ENCODE measurements around the gene RHOBTB3.

Gene RHOBTB3

GRCh38 chr5:95822542-95823181, 91.5 kb downstream of the RHOBTB3 start, which contains the start of gene GLRX:
GLRX (minus strand) TSS chr5:95822726; CDS start chr5:95822662, 64 bp downstream.
- ChIA-PET POLR2A (interaction anchor here (0.5 to 2.1 kb wide), 9 partner anchors 12 to 112 kb away, joined by 3 to 8 read pairs (median 4); partner anchors contain the start of gene RHOBTB3), CTCF (interaction anchor here (1.1 to 5.1 kb wide), 6 partner anchors 10 to 92 kb away, joined by 3 to 30 read pairs (median 6); partner anchors contain the start of gene RHOBTB3)
- peak; percentile 86 for DNase-seq (ENCODE audit: low read depth, low spot score)
- H3K4me3 ChIP-seq (ENCODE audit: low read depth, low read length), result peak within 1 kb of the TSS; percentile 83
- no peak for TF ChIP-seq CTCF (IDR thresholded peaks at IDR 0.05; ENCODE audit: insufficient read depth, low read length, missing control alignments)

DNA sequence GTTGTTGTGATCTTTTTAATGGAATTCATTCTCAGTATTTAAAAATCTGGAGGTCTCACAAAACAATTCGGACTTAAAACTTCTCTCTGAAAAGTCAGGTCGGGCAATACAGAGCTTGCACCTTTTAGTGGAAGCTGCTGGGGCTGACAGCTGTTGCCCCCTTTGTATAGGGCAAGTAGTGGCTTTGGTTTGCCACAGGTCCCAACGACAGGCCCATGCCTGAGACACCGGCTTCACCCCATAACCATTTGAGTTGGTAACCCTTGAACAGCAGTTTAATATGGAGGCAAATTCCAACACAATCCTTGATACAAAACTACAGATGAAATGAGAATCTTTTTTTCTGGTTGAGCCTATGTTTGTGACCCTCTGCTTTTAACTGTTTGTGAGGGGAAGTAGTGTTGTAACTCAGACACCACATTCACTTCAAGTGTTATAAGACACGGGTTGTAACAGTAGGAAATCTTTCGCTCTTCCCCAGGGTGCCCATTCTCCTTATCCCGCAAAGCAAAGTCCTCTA, 92.1 kb downstream of the RHOBTB3 start:
- H3K4me3 ChIP-seq (ENCODE audit: low read depth, low read length), result peak overlapping the region; percentile 31
- no peak for TF ChIP-seq CTCF (IDR thresholded peaks at IDR 0.05; ENCODE audit: insufficient read depth, low read length, missing control alignments)
- ChIA-PET POLR2A (interaction anchor here (0.5 to 2.1 kb wide), 7 partner anchors 11 to 112 kb away, joined by 3 to 8 read pairs (median 4); partner anchors contain the start of gene RHOBTB3), CTCF (interaction anchor here (0.7 to 5.1 kb wide), 11 partner anchors 11 to 180 kb away, joined by 3 to 30 read pairs (median 4); partner anchors contain the start of gene RHOBTB3)
- DNase-seq (ENCODE audit: low read depth, low spot score), result no peak

- TF ChIP-seq CTCF (IDR thresholded peaks at IDR 0.05; ENCODE audit: insufficient read depth, low read length, missing control alignments), result no peak
- CTCF ChIA-PET, result interaction anchor here (0.7 to 5.1 kb wide), 9 partner anchors 12 to 180 kb away, joined by 3 to 30 read pairs (median 4); no protein-coding TSS in a partner anchor
- peak; percentile 87 for DNase-seq (ENCODE audit: low read depth, low spot score)
- no peak overlapping the region for H3K4me3 ChIP-seq (ENCODE audit: low read depth, low read length)
- POLR2A ChIA-PET, result interaction anchor here (1.3 to 2.1 kb wide), 3 partner anchors 11 to 37 kb away, joined by 3 to 8 read pairs (median 4); no protein-coding TSS in a partner anchor
Measured at GRCh38 chr5:95823738-95824609, 92.8 kb downstream of the RHOBTB3 start.

GRCh38 chr5:95824747-95825146, 93.6 kb downstream of the RHOBTB3 start:
- no peak for TF ChIP-seq CTCF (IDR thresholded peaks at IDR 0.05; ENCODE audit: insufficient read depth, low read length, missing control alignments)
- CTCF ChIA-PET, result interaction anchor here (0.9 to 4.2 kb wide), 6 partner anchors 13 to 160 kb away, joined by 3 to 18 read pairs (median 6); no protein-coding TSS in a partner anchor
- no peak overlapping the region for H3K4me3 ChIP-seq (ENCODE audit: low read depth, low read length)
- DNase-seq (ENCODE audit: low read depth, low spot score), result no peak
- POLR2A ChIA-PET, result interaction anchor here (1.3 kb wide), 1 partner anchor 10 kb away, joined by 3 read pairs; no protein-coding TSS in a partner anchor

DNA sequence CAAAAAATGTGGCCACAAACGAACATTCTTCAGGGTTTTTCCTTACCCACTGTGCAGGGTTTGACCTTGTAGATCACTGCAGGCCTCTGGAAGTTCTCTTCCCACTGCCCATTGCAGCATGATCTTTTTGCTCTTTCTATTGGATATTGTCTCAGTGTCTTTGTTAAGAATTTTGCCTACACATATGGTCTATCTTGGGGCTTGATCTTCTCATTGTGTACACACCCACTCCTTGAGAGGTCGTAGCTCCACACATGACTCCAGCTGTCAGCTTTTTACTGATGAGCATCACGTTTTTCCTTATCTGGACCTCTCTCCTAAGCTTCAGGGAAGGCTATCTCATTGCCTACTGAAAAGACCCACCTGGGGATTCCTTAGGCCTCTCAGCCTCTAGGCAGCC, 94.4 kb downstream of the RHOBTB3 start:
- H3K4me3 ChIP-seq (ENCODE audit: low read depth, low read length), result no peak overlapping the region

More for the DNA sequence above, 94.4 kb downstream of the RHOBTB3 start:
- CTCF ChIA-PET, result interaction anchor here (0.9 to 1.3 kb wide), 2 partner anchors 19 to 161 kb away, joined by 3 read pairs; no protein-coding TSS in a partner anchor
- no peak for DNase-seq (ENCODE audit: low read depth, low spot score)
- POLR2A ChIA-PET, result interaction anchor here (1.3 kb wide), 1 partner anchor 9 kb away, joined by 3 read pairs; no protein-coding TSS in a partner anchor
- TF ChIP-seq CTCF (IDR thresholded peaks at IDR 0.05; ENCODE audit: insufficient read depth, low read length, missing control alignments), result no peak

All from AG04449 (cell line).